Glomerular endothelial cell (primary cell): ENCODE results near the gene EIF3I. TPM values are rescaled to one million over a fixed set of nuclear protein-coding genes. Genes with fewer than 3 reads are reported as not detected.
"Not testable (repeated sequence)": the region's sequence is repeated elsewhere in the genome, so short reads cannot be mapped to it uniquely, and the experiment has no call there.

ENCODE experiments used
- DNase-seq: peaks from one replicate; pipeline ENCODE4 v3.0.0-alpha.2; 2011; ENCODE audit warnings: low read depth, low spot score; ENCODE audit errors: extremely low read depth
- total RNA-seq: library from RNA; depleted of rRNA; stranded (reverse); fragments of >200 nt; gene quantifications from 2 replicates; pipeline ENCODE4 v1.2.3, GENCODE V29; 2015

The EIF3I gene
- total RNA-seq, 1 donor from 2014 or later, result 234 TPM

GRCh38 chr1:32257227-32257508, 35.0 kb downstream of the EIF3I start:
- DNase-seq, result no peak

DNA sequence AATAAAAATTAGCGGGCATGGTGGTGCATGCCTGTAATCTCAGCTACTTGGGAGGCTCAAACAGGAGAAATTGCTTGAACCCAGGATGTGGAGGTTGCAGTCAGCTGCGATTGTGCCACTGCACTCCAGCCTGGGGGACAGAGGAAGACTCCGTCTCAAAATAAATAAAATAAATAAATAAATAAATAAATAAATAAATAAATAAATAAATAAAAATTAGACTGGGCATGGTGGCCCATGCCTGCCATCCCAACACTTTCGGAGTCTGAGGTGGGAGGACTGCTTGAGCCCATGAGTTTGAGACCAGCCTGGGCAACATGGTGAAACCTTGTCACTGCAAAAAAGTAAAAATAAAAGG, 41.0 kb downstream of the EIF3I start:
- DNase-seq, result not testable (repeated sequence)

DNA sequence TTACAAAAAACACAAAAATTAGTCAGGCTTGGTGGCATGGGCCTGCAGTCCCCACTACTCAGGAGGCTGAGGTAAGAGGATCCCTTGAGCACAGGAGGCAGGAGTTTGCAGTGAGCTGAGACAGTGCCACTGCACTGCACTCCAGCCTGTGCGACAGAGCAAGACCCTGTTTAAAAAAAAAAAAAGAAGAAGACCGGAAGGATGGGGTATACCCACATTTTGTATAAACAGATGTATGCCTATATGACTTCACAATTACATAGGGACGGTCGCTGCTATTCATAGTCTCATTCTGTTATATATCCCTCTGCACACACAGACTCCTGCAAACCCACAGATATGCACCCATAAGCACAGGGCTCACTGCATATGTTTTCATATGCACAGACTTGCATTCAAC, 41.5 kb downstream of the EIF3I start:
- no peak for DNase-seq

GRCh38 chr1:32265846-32266245, 43.6 kb downstream of the EIF3I start:
- no peak for DNase-seq

- DNase-seq, result peak; percentile 96
These were observed 44.8 kb downstream of the EIF3I start for GRCh38 chr1:32266921-32267591.

GRCh38 chr1:32269744-32270143, 47.5 kb downstream of the EIF3I start:
- no peak for DNase-seq

- no peak for DNase-seq
These were observed 50.6 kb downstream of the EIF3I start for GRCh38 chr1:32272557-32273390.

DNA sequence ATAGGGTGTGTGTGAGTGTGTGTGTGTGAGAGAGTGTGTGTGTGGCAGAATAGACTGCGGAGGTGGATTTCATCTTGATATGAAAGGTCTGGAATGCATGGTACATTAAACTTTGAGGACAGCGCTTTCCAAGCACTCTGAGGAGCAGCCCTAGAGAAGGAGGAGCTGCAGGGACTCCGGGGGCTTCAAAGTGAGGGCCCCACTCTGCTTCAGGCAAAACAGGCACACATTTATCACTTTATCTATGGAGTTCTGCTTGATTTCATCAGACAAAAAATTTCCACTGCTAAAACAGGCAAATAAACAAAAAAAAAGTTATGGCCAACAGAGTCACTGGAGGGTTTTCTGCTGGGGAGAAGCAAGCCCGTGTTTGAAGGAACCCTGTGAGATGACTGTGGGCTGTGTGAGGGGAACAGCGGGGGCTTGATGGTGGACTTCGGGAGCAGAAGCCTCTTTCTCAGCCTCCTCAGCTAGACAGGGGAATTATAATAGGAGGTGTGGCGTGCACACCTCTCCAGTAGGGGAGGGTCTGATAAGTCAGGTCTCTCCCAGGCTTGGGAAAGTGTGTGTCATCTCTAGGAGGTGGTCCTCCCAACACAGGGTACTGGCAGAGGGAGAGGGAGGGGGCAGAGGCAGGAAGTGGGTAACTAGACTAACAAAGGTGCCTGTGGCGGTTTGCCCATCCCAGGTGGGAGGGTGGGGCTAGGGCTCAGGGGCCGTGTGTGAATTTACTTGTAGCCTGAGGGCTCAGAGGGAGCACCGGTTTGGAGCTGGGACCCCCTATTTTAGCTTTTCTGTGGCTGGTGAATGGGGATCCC, 51.4 kb downstream of the EIF3I start:
- DNase-seq, result no peak

DNA sequence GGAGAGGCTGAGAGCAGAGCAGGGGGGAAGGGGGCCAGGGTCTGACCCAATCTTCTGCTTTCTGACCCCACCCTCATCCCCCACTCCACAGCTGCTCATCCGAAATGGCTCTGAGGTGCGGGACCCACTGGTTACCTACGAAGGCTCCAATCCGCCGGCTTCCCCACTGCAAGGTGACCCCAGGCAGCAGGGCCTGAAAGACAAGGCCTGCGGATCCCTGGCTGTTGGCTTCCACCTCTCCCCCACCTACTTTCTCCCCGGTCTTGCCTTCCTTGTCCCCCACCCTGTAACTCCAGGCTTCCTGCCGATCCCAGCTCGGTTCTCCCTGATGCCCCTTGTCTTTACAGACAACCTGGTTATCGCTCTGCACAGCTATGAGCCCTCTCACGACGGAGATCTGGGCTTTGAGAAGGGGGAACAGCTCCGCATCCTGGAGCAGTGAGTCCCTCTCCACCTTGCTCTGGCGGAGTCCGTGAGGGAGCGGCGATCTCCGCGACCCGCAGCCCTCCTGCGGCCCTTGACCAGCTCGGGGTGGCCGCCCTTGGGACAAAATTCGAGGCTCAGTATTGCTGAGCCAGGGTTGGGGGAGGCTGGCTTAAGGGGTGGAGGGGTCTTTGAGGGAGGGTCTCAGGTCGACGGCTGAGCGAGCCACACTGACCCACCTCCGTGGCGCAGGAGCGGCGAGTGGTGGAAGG, 52.6 kb downstream of the EIF3I start:
- DNase-seq, result no peak

DNA sequence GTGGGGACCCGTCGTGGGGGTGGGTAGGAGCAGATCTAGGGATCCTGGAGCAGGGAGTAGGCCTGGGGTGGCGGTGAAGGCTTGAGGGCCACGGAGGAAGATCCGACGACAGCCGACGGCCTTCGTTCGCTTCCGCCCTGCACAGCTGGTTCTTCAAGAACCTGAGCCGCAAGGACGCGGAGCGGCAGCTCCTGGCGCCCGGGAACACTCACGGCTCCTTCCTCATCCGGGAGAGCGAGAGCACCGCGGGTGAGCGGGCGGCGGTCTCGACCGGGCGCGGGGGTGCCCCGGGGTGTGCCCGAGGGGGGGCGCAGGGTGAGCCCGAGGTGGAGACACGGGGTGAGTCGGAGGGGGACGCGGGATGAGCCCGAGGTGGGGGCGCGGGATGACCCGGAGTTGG, 53.2 kb downstream of the EIF3I start:
- no peak for DNase-seq

DNA sequence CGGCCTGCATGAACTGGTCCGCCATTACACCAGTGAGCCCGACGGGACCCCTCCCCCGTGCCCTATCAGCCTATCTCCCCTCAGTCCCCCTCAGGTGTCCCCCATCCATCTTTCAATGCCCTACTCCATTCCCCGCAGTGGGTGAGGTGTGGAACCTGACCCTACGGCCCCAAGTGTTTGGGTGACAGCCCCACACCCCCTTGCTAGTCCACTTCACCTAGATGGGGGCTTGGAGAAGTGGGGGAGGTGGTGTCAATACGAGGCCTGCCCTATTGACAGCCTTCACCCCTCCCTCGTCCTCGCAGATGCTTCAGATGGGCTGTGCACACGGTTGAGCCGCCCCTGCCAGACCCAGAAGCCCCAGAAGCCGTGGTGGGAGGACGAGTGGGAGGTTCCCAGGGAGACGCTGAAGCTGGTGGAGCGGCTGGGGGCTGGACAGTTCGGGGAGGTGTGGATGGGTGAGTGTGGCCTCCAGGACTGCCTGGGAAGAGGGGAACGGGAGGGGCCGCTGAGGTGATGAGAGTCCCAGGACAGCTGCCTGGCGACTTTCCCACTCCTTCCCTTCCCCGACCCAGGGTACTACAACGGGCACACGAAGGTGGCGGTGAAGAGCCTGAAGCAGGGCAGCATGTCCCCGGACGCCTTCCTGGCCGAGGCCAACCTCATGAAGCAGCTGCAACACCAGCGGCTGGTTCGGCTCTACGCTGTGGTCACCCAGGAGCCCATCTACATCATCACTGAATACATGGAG, 54.0 kb downstream of the EIF3I start:
- DNase-seq, result no peak

Other genes starting within 250 kb of the EIF3I start
- gene KHDRBS1, start 208.5 kb upstream of the EIF3I start, total RNA-seq, result 86.4 and 128 TPM in 2 replicates
- 9.5 and 10.3 TPM in 2 replicates for gene TMEM39B, start 149.5 kb upstream of the EIF3I start, total RNA-seq
- gene KPNA6, start 114.4 kb upstream of the EIF3I start, total RNA-seq, result 50.3 and 51.1 TPM in 2 replicates
- 72.3 and 74.8 TPM in 2 replicates for gene TXLNA, start 42.7 kb upstream of the EIF3I start, total RNA-seq
- 17.5 and 21.4 TPM in 2 replicates for gene CCDC28B, start 21.8 kb upstream of the EIF3I start, total RNA-seq
- 0.97 and 3.4 TPM in 2 replicates for gene IQCC, start 16.7 kb upstream of the EIF3I start, total RNA-seq
- not detected in 2 replicates for gene DCDC2B, start 13.3 kb upstream of the EIF3I start, total RNA-seq
- gene TMEM234, start 54 bp upstream of the EIF3I start, total RNA-seq, result 15.9 and 16.6 TPM in 2 replicates
- 101 and 121 TPM in 2 replicates for gene FAM167B, start 24.8 kb downstream of the EIF3I start, total RNA-seq
- gene LCK, start 28.9 kb downstream of the EIF3I start, total RNA-seq, result 0.35 and 1.1 TPM in 2 replicates
- gene HDAC1, start 69.7 kb downstream of the EIF3I start, total RNA-seq, result 150 and 166 TPM in 2 replicates
- gene MARCKSL1, start 113.8 kb downstream of the EIF3I start, total RNA-seq, result 355 and 455 TPM in 2 replicates
- gene FAM229A, start 140.1 kb downstream of the EIF3I start, total RNA-seq, result 3.5 and 5.5 TPM in 2 replicates
- gene TSSK3, start 140.1 kb downstream of the EIF3I start, total RNA-seq, result 0.47 TPM in 1 of 2 replicates, not detected in the other
- 75.0 and 117 TPM in 2 replicates for gene BSDC1, start 172.0 kb downstream of the EIF3I start, total RNA-seq
- gene ZBTB8B, start 242.7 kb downstream of the EIF3I start, total RNA-seq, result not detected in 2 replicates